GM20000 (cell line): ENCODE data around the gene EXD1.
"Not testable (repeated sequence)": the region's sequence is repeated elsewhere in the genome, so short reads cannot be mapped to it uniquely, and the experiment has no call there.

ENCODE experiments used
- DNase-seq: peaks from one replicate; pipeline ENCODE4 v3.0.0; 2012; ENCODE audit warnings: low spot score
- TF ChIP-seq, protein P1 (sequence below): IDR thresholded peaks from 2 replicates; pipeline ENCODE4 v1.5.1; 2012; ENCODE audit warnings: mild to moderate bottlenecking, control low read depth; ENCODE audit errors: extremely low read depth, missing control alignments

Gene EXD1

DNA sequence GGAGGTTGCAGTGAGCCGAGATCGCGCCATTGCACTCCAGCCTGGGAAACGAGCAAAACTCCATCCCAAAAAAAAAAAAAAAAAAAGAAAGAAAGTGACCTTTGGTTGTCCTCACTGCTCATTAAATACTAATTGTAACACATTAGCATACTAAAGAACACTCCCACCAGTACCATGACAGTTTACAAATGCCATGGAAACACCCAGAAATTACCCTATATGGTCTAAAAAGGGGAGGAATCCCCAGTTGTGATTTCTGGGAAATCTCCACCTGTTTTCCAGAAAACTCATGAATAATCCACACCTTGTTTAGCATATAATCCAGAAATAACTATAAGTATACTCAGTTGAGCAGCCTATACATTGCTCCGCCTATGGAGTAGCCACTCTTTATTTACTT, 90.9 kb downstream of the EXD1 start:
- TF ChIP-seq, protein P1, sequence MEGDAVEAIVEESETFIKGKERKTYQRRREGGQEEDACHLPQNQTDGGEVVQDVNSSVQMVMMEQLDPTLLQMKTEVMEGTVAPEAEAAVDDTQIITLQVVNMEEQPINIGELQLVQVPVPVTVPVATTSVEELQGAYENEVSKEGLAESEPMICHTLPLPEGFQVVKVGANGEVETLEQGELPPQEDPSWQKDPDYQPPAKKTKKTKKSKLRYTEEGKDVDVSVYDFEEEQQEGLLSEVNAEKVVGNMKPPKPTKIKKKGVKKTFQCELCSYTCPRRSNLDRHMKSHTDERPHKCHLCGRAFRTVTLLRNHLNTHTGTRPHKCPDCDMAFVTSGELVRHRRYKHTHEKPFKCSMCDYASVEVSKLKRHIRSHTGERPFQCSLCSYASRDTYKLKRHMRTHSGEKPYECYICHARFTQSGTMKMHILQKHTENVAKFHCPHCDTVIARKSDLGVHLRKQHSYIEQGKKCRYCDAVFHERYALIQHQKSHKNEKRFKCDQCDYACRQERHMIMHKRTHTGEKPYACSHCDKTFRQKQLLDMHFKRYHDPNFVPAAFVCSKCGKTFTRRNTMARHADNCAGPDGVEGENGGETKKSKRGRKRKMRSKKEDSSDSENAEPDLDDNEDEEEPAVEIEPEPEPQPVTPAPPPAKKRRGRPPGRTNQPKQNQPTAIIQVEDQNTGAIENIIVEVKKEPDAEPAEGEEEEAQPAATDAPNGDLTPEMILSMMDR: no peak
- DNase-seq: no peak

DNA sequence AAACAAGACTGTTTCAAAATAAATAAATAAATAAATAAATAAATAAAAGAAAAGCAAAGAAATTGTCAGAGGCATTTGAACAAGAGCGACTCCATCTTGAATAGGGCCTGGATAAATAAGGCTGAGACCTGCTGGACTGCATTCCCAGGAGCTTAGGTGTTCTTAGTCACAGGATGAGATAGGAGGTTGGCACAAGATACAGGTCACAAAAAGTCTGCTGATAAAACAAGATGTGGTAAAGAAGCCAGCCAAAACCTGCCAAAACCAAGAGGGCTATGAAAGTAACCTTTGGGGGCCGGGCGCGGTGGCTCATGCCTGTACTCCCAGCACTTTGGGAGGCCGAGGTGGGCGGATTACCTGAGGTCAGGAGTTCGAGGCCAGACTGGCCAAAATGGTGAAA, 91.4 kb downstream of the EXD1 start:
- DNase-seq: not testable (repeated sequence)

DNA sequence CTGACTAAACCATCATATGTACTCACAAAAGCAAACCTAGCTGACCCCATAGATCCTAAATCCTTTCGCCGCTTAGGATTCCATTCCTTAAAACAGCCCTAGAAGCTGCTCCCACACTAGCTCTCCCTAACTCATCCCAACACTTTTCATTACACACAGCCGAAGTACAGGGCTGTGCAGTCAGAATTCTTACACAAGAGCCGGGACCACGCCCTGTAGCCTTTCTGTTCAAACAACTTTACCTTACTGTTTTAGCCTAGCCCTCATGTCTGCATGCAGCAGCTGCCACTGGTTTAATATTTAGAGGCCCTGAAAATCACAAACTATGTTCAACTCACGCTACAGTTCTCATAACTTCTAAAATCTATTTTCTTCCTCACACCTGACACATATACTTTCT, 95.0 kb downstream of the EXD1 start:
- DNase-seq: not testable (repeated sequence)

DNA sequence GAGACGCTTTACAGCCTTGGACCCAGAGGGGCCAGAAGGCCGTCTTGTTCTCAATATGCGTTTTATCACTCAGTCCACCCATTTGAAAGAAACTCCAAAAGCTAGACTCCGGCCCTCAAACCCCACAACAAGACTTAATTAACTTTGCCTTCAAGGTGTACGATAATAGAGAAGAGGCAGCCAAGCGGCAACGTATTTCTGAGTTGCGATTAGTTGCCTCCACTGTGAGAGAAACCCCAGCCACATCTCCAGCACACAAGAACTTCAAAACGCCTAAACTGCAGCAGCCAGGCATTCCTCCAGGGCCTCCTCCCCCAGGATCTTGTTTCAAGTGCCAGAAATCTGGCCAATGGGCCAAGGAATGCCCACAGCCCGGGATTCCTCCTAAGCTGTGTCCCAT, 97.1 kb downstream of the EXD1 start:
- TF ChIP-seq, protein P1: no peak
- no peak for DNase-seq
